ENCODE data around the gene PLBD2.

DNA sequence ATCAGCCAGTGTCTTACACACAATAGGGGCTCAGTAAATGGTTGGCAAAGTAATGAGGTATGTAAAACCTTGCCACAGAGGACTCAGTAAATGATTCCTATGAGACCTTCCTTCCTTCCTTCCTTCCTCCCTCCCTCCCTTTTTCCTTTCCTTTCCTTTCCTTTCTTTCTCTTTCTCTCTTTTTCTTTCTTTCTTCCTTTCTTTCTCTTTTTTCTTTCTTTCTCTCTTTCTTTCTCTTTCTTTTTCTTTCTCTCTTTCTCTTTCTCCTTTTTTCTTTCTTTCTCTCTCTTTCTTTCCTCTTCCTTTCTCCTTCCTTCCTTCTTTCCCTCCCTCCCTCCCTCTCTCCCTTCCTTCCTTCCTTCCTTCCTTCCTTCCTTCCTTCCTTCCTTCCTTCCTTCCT is 37.8 kb downstream of the PLBD2 start:
- TF ChIP-seq POLR2AphosphoS5 (IDR thresholded peaks at IDR 0.05; ENCODE audit: low read depth, low read length) (no peak), TAF1 (IDR thresholded peaks at IDR 0.05; ENCODE audit: borderline replicate concordance, insufficient read depth, low read length) (no peak)
